BE2C (cell line): Measurements from ENCODE around the gene RGS14.
"Not testable (repeated sequence)": the region's sequence is repeated elsewhere in the genome, so short reads cannot be mapped to it uniquely, and the experiment has no call there.

Experiments used
- DNase-seq: peaks from one replicate; pipeline ENCODE4 v3.0.0-alpha.2; 2020
- H3K27me3 ChIP-seq: fragments of 250-450 bp; sonication (Bioruptor Pico); 2 replicates; pipeline ENCODE4 v1.5.1; 2020; ENCODE audit warnings: mild to moderate bottlenecking
- H3K36me3 ChIP-seq: fragments of 250-450 bp; sonication (Bioruptor Pico); 2 replicates; pipeline ENCODE4 v1.5.1; 2020; ENCODE audit warnings: mild to moderate bottlenecking
- H3K4me1 ChIP-seq: fragments of 250-450 bp; sonication (Bioruptor Pico); 2 replicates; pipeline ENCODE4 v1.5.1; 2020
- H3K4me3 ChIP-seq: 2 replicates; pipeline ENCODE4 v1.5.1; 2011; ENCODE audit warnings: low read depth, low read length
- H3K9me3 ChIP-seq: fragments of 250-450 bp; sonication (Bioruptor Pico); 2 replicates; pipeline ENCODE4 v1.5.1; 2020
- CTCF ChIP-seq: IDR thresholded peaks from 2 replicates; pipeline ENCODE4 v1.5.1; 2012; ENCODE audit warnings: mild to moderate bottlenecking, low read depth, low read length

RGS14 gene

GRCh38 chr5:177357146-177357458 lies 622 bp upstream of the RGS14 start:
- H3K9me3 ChIP-seq, result no peaks in the 10 kb centered on the region; the same call in 1 of the 2 replicates
- no peak for TF ChIP-seq CTCF
- H3K27me3 ChIP-seq, result no peaks in the 10 kb centered on the region
- H3K36me3 ChIP-seq, result no peaks in the 10 kb centered on the region
- H3K4me3 ChIP-seq, result no peak overlapping the region
- no peak for DNase-seq
- H3K4me1 ChIP-seq, result peaks cover 1% of the 10 kb centered on the region; the same call in 1 of the 2 replicates

GRCh38 chr5:177358370-177358819 lies 671 bp downstream of the RGS14 start:
- no peaks in the 10 kb centered on the region; the same call in 1 of the 2 replicates for H3K9me3 ChIP-seq
- no peak overlapping the region for H3K4me3 ChIP-seq
- DNase-seq, result no peak
- no peaks in the 10 kb centered on the region for H3K36me3 ChIP-seq
- TF ChIP-seq CTCF, result no peak
- H3K27me3 ChIP-seq, result no peaks in the 10 kb centered on the region
- H3K4me1 ChIP-seq, result no peaks in the 10 kb centered on the region; the same call in 1 of the 2 replicates

DNA sequence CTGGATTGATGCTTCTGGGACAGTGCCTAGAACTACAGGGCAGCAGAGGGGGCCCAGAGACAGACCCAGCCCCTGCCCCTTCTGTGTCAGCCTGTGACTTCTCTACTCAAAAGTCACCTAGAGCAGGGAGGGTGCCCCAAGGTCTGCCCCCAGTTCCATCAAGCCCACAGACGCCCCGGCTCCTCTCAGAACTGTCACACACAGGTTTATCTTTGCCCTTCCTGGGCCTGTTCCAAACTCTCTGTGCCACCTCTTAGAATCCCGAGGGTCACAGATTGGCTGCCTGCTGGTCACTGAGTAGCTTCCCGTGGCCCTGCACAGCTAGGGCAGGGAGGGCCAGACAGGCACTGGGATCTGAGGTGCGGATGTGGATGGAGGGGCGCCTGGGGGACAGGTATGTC lies 1.7 kb downstream of the RGS14 start:
- H3K9me3 ChIP-seq, result no peaks in the 10 kb centered on the region; the same call in 1 of the 2 replicates
- H3K4me3 ChIP-seq, result no peak overlapping the region
- no peaks in the 10 kb centered on the region for H3K27me3 ChIP-seq
- H3K4me1 ChIP-seq, result no peaks in the 10 kb centered on the region; the same call in 1 of the 2 replicates
- H3K36me3 ChIP-seq, result no peaks in the 10 kb centered on the region
- DNase-seq, result no peak
- no peak for TF ChIP-seq CTCF

- no peak for TF ChIP-seq CTCF
- H3K27me3 ChIP-seq, result no peaks in the 10 kb centered on the region
- no peaks in the 10 kb centered on the region; the same call in 1 of the 2 replicates for H3K4me1 ChIP-seq
- H3K36me3 ChIP-seq, result no peaks in the 10 kb centered on the region
- no peak overlapping the region for H3K4me3 ChIP-seq
- DNase-seq, result no peak
- H3K9me3 ChIP-seq, result no peaks in the 10 kb centered on the region; the same call in 1 of the 2 replicates
These were observed 2.1 kb downstream of the RGS14 start for GRCh38 chr5:177359860-177360259.

- H3K4me1 ChIP-seq, DNase-seq, H3K9me3 ChIP-seq, H3K36me3 ChIP-seq, H3K27me3 ChIP-seq, H3K4me3 ChIP-seq: not testable (repeated sequence)
These were observed 3.0 kb downstream of the RGS14 start for GRCh38 chr5:177360740-177361139.

- no peak for TF ChIP-seq CTCF
- Histone ChIP-seq H3K27me3 (no peaks in the 10 kb centered on the region), H3K36me3 (no peaks in the 10 kb centered on the region), H3K9me3 (no peaks in the 10 kb centered on the region), H3K4me1 (peaks cover 7% of the 10 kb centered on the region), H3K4me3 (no peak overlapping the region)
- DNase-seq, result no peak
These were observed 3.9 kb downstream of the RGS14 start for GRCh38 chr5:177361418-177362291.
